Stimulated activated CD4-positive, alpha-beta T cell treated with anti-CD3 and anti-CD28 coated beads, Interleukin-1b, Interleukin-23, amount 100 ng/mL, for 24 hours (primary cell): ENCODE data around the gene MAPKAPK5.
"Not testable (repeated sequence)": the region's sequence is repeated elsewhere in the genome, so short reads cannot be mapped to it uniquely, and the experiment has no call there.

Experiments used
- DNase-seq, 4 experiments: peaks; one replicate each; pipeline ENCODE4 v3.0.0-alpha.2; 2020; ENCODE audit warnings: low read depth in 4 of 4, low spot score in 1 of 4

Gene MAPKAPK5

DNA sequence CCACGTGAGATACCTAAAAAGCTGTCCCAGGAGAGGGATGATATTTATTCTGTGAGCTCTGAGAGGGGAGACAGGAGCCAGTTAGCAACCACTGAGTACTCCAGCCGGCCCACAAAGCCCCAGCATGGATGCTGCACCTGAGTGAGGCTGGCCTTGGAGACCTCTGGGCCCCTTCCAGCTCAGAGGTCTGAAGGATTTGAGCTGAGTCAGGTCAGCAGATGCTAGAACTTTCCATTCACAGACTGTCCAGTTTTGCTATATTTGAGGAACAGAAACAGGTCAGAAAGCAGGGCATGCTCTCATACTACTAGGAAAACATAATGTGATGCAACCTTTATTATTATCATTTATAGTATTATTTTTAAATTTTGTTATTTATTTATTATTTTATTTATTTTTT is 15.0 kb upstream of the MAPKAPK5 start:
- no peak for DNase-seq

GRCh38 chr12:111827907-111828306 is 14.1 kb upstream of the MAPKAPK5 start:
- DNase-seq = no peak

DNA sequence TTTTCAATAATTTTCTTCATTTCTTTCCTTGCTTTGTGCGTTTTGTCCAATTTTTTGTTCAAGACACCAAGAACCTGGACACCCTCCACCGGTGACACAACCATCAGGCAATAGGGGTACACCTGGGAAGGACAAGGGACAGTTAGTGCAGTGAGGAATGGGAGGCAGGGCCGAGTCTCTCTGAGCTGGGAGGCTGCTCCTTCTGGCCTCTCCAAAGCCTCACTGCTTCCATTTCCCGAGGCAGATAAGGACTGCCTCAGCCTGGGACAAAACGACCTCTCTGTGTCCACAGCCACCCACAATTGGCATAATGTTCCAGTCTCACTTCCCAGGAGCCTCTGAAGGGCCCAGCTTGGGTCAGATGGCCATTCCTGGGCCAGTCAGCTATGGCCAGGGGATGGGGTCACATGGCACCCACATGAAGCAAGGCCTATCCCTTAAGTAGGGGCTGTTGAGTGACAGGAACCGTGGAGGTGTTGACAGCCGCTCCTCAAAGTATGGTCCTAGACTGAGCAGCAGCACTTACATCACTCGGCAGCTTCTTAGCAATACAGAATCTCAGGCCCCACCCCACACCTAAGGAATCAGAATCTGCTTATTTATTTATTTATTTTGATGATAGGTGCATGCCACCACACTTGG is 13.6 kb upstream of the MAPKAPK5 start:
- DNase-seq = no peak

GRCh38 chr12:111829635-111830034 is 12.4 kb upstream of the MAPKAPK5 start:
- DNase-seq = not testable (repeated sequence)

DNA sequence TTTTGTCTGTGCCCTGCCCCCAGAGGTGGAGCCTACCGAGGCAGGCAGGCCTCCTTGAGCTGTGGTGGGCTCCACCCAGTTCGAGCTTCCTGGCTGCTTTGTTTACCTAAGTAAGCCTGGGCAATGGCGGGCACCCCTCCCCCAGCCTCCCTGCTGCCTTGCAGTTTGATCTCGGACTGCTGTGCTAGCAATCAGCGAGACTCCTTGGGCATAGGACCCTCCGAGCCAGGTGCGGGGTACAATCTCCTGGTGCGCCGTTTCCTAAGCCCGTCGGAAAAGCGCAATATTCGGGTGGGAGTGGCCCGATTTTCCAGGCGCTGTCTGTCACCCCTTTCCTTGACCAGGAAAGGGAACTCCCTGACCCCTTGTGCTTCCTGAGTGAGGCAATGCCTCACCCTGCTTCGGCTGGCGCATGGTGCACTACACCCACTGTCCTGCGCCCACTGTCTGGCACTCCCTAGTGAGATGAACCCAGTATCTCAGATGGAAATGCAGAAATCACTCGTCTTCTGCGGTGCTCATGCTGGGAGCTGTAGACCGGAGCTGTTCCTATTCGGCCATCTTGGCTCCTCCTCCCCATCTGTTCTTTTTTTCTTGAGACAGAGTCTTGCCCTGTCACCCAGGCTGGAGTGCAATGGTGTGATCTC is 7.2 kb upstream of the MAPKAPK5 start:
- not testable (repeated sequence) for DNase-seq

DNA sequence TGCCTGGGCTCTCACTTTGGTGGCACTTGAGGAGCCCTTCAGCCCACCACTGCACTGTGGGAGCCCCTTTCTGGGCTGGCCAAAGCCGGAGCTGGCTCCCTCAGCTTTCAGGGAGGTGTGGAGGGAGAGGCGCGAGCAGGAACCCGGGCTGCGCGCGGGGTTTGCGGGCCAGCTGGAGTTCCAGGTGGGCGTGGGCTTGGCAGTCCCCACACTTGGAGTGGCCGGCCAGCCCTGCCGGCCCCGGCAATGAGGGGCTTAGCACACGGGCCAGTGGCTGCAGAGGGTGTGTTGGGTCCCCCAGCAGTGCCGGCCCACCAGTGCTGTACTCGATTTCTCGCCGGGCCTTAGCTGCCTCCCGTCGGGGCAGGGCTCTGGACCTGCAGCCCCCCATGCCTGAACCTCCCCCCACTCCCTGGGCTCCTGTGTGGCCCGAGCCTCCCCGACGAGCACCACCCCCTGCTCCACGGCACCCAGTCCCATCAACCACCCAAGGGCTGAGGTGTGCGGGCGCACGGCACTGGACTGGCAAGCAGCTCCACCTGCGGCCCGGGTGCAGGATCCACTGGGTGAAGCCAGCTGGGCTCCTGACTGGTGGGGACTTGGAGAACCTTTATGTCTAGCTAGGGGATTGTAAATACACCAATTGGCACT is 6.4 kb upstream of the MAPKAPK5 start:
- DNase-seq = not testable (repeated sequence)

DNA sequence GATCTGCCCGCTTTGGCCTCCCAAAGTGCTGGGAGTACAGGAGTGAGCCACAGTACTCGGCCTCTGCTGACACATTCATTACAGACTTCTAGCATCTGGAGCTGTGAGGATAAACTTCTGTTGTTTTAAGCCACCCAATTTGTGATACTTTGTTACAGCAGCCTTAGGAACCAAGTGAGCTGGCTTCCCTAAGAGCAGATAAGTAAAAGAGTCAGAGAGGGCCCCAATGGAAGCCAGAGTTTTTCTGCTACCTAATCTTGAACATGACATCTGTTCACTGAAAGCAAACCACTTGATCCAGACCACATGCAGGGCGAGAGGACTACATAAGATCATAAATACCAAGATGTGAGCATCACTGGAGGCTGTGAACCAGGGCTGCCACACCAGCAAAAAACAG is 3.7 kb upstream of the MAPKAPK5 start:
- DNase-seq = no peak

DNA sequence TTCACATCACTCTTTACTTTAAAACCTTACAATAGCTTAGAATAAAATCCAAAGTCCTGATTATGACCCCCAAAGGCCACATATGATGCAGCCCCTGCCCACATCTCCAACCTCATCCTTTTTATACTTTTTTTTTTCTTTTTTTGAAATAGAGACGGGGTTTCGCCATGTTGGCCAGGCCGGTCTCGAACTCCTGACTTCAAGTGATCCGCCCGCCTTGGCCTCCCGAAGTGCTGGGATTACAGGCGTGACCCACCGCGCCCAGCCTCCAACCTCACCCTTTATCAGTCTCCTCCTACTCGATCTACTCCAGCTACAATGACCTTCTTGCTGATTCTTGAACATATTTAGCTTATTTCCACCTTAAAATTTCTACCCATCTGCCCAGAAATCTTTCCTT is 1.2 kb upstream of the MAPKAPK5 start:
- DNase-seq = no peak

DNA sequence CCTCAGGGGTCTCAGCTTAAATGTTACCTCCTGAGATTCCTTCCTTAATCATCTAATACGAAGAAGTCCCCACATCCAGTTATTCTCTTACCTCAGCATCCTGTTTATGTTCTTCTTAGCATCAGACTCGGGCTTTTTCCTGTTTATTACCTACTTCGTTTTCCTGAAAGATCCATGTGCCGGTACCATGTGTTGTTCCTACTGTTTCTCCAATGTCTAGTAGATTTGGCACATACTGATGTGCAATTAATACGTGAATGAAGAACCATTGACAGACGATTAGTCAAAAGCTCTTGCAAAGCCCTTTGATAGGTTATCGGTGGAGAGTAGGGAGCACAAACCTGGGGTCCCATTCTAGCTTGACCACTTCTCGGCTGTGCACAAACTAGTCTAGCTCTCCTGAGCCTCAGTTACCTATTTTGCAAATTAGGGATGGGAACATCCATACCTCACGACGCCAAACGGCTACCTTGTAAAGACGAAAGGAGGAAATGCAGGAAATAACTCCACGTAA is 735 bp upstream of the MAPKAPK5 start:
- DNase-seq = no peak

GRCh38 chr12:111842556-111843396 is 748 bp downstream of the MAPKAPK5 start:
- DNase-seq = peak in 2 of 4 experiments; percentile 15 to 17

GRCh38 chr12:111846016-111846415 is 4.0 kb downstream of the MAPKAPK5 start:
- no peak for DNase-seq

DNA sequence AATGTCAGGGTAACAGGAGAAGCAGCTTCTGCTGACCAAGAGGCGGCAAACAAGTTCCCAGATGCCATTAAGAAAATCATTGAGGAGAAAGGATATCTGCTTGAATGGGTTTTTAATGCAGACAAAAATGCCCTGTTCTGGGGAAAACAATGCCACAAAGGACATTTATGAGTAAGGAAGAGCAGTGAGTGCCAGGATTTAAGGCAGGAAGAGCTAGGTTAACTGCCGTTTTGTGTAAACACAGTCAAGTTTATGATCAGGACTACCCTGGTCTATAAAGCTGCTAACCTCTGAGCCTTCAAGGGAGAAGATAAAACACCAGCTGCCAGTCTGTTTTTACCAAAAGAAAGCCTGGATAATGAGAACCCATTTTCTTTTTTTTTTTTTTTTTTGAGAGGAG is 8.5 kb downstream of the MAPKAPK5 start:
- DNase-seq = no peak

DNA sequence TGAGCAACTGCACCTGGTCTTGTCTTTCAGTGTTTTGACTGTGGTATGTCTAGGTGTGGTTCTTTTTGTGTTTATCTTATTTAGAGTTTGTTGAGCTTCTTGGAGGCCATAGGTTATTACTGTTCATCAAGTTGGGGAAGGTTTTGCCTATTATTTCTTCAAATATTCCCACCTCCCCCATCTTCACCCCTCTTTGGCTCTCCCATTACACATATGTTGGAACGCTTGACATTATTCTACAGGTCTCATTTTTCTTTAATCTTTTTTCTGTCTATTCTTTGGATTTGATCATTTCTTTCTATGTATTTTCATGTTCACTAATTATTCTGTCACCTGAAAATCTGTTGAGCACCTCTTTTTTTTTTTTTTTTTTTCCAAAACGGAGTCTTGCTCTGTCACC is 16.2 kb downstream of the MAPKAPK5 start:
- DNase-seq = no peak

DNA sequence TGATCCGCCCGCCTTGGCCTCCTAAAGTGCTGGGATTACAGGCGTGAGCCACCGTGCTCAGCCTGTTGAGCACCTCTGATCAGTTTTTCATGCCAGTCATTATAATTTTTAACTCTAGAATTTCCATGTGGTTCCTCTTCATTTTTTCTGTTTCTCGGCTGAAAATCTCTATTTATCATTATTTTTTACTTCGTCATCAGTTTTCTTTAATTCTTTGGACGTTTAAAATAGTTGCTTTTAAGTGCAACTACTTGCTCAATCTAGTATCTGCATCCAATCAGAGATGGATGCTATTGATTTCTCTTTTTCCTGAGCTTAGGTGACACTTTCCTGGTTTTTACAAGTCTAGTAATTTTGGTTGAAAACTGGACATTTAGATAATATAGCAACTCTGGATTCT is 16.8 kb downstream of the MAPKAPK5 start:
- DNase-seq = no peak

- no peak for DNase-seq
These were observed 22.9 kb downstream of the MAPKAPK5 start for GRCh38 chr12:111864913-111865312.

DNA sequence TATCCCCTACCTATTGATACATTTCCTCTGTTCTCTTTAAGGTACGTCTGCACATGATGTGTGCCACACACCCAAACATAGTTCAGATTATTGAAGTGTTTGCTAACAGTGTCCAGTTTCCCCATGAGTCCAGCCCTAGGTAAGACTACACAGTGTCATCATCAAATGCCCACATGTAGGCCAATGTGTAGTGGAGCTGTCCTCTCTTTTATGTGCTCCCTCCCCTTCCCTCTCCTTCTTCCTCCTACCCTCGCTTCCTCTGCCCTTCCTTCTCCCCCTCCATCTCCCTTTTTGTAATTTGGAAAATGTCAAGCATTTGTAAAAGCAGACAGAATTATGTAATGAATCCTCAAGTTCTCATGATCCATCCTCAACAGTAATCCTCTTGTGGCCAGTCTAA is 25.5 kb downstream of the MAPKAPK5 start:
- DNase-seq = no peak

GRCh38 chr12:111868676-111869588 is 26.9 kb downstream of the MAPKAPK5 start:
- no peak for DNase-seq

- DNase-seq = no peak
These were observed 27.6 kb downstream of the MAPKAPK5 start for GRCh38 chr12:111869671-111870070.

DNA sequence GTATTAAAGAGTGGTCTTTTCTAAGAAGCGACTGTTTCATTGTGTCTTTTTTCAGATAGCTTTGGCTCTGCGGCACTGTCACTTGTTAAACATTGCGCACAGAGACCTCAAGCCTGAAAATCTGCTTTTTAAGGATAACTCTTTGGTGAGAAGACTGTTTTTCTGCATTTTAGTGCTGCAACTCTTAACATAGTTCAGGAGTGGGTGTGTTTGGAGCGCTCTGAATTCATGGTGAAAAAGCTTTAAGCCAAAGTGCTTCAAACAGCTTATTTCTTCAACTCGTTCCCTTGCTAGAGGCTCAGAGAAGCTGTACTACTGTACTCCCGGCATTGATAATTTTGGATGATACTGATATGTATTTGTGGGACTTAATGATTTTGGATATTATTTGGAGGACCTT is 28.2 kb downstream of the MAPKAPK5 start:
- no peak for DNase-seq

GRCh38 chr12:111870706-111871105 is 28.7 kb downstream of the MAPKAPK5 start:
- no peak for DNase-seq
